H1 (cell line): ENCODE measurements around the gene ZCCHC17.

Source experiments
- CBX8 ChIP-seq: fragments of 300-800, 300-1000 bp; sonication (generic); IDR thresholded peaks from 2 replicates; pipeline ENCODE4 v1.7.1; 2016; ENCODE audit warnings: low read depth, low read length, borderline replicate concordance
- CTBP2 ChIP-seq: IDR thresholded peaks from 2 replicates; pipeline ENCODE4 v1.7.0; 2011; ENCODE audit warnings: borderline replicate concordance, mild to moderate bottlenecking, moderate library complexity, mixed read lengths, low read length; ENCODE audit not compliant: insufficient read depth, insufficient read length
- GABPA ChIP-seq: IDR thresholded peaks from 2 replicates; pipeline ENCODE4 v1.6.1; 2011; ENCODE audit warnings: mild to moderate bottlenecking, low read length, moderate library complexity, borderline replicate concordance; ENCODE audit not compliant: insufficient read depth
- JUND ChIP-seq: IDR thresholded peaks from 2 replicates; pipeline ENCODE4 v1.6.1; 2011; ENCODE audit warnings: mild to moderate bottlenecking, improper control_type of control experiment, low read length
- YY1 ChIP-seq: IDR thresholded peaks from 2 replicates; pipeline ENCODE4 v1.6.1; 2011; ENCODE audit warnings: low read depth, mild to moderate bottlenecking, low read length
- ZNF274 ChIP-seq: IDR thresholded peaks from 2 replicates; pipeline ENCODE4 v1.7.0; 2012; ENCODE audit warnings: low read length, borderline replicate concordance; ENCODE audit errors: extremely low read depth
- TF ChIP-seq, protein P1 (sequence below): IDR thresholded peaks from 2 replicates; pipeline ENCODE4 v1.6.1; 2011; ENCODE audit warnings: low read length, improper control_type of control experiment

DNA sequence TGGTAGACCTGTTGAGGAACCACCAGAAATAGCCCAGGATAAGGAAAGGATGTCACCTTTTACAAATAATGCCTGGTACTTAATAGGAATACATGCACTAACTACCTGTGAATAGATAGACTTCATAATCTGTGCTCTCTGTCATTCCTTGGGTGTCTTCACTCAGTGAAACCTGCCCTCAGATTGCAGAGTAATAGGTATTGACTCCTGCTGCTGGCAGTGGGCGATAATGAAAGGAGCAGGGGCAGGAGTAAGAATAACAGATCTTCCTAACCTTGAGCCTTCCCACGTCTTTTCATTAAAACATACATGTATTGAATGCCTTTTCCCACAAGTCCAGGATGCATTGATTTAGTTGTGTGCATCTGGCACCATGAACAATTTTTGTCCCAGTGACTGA is 59.6 kb downstream of the ZCCHC17 start:
- TF ChIP-seq CTBP2 (no peak), ZNF274 (no peak), GABPA (no peak), JUND (no peak), YY1 (no peak), CBX8 (no peak)
- TF ChIP-seq, protein P1, sequence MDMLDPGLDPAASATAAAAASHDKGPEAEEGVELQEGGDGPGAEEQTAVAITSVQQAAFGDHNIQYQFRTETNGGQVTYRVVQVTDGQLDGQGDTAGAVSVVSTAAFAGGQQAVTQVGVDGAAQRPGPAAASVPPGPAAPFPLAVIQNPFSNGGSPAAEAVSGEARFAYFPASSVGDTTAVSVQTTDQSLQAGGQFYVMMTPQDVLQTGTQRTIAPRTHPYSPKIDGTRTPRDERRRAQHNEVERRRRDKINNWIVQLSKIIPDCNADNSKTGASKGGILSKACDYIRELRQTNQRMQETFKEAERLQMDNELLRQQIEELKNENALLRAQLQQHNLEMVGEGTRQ: no peak
